Suprapubic skin (tissue), 4 donors: ENCODE results near the gene HAUS7. TPM values are rescaled to one million over a fixed set of nuclear protein-coding genes. Genes with fewer than 3 reads are reported as not detected.

Experiments
- DNase-seq, 2 donors: peaks; one replicate each; pipeline ENCODE4 v3.0.0-alpha.2; 2019; ENCODE audit warnings: low spot score in 2 of 2
- H3K27ac ChIP-seq: fragments of 200-600 bp; sonication (generic); one replicate; pipeline ENCODE4 v1.5.1; 2019
- H3K27me3 ChIP-seq: fragments of 200-600 bp; sonication (generic); one replicate; pipeline ENCODE4 v1.5.1; 2019
- H3K36me3 ChIP-seq: fragments of 200-600 bp; sonication (generic); one replicate; pipeline ENCODE4 v1.5.1; 2019
- H3K4me1 ChIP-seq: fragments of 200-600 bp; sonication (generic); one replicate; pipeline ENCODE4 v1.5.1; 2019
- H3K4me3 ChIP-seq: fragments of 200-600 bp; sonication (generic); one replicate; pipeline ENCODE4 v1.5.1; 2019; ENCODE audit warnings: mild to moderate bottlenecking
- H3K9me3 ChIP-seq: fragments of 200-600 bp; sonication (generic); one replicate; pipeline ENCODE4 v1.5.1; 2019
- CTCF ChIP-seq, 2 donors: fragments of 200-600 bp in 1 of 2; fragments of 450-650 bp in 1 of 2; sonication (generic) in 1 of 2; IDR thresholded peaks; one replicate each; pipeline ENCODE4 v1.5.1; 2016 to 2019; ENCODE audit warnings: antibody characterized with exemption in 2 of 2, mild to moderate bottlenecking in 1 of 2, moderate library complexity in 1 of 2
- EP300 ChIP-seq: sonication (generic); formaldehyde crosslinking; IDR thresholded peaks from one replicate; pipeline ENCODE4 v1.6.1; 2017; ENCODE audit warnings: antibody characterized with exemption
- POLR2A ChIP-seq, 2 donors: fragments of 450-650 bp; IDR thresholded peaks; one replicate each; pipeline ENCODE4 v1.6.1; 2017; ENCODE audit warnings: antibody characterized with exemption in 2 of 2, mild to moderate bottlenecking in 2 of 2, moderate library complexity in 2 of 2
- POLR2AphosphoS5 ChIP-seq, 3 donors: sonication (generic); formaldehyde crosslinking; IDR thresholded peaks; one replicate each; pipeline ENCODE4 v1.6.1; 2017; ENCODE audit warnings: antibody characterized with exemption in 3 of 3
- WGBS: methylation state at CpG from one replicate; pipeline ENCODE4 v1.1.5; 2018; 5-methylcytosine and 5-hydroxymethylcytosine counted together
- total RNA-seq, 4 donors: library from RNA; depleted of rRNA; stranded (reverse); fragments of >200 nt; gene quantifications; one replicate each; pipeline ENCODE4 v1.1.0, GENCODE V29; 2016

The HAUS7 gene
- 10 to 100 TPM; 16.4 to 43.4 (median 18.9) TPM for total RNA-seq

GRCh38 chrX:153470411-153471363, at the start of gene HAUS7:
HAUS7 (minus strand) TSS chrX:153470576; CDS start chrX:153470557, 19 bp downstream.
- peaks cover 26% of the 10 kb centered on the region for H3K4me1 ChIP-seq
- TF ChIP-seq POLR2A (IDR thresholded peaks at IDR 0.05): no peak
- TF ChIP-seq POLR2AphosphoS5 (IDR thresholded peaks at IDR 0.05): no peak
- no peak for TF ChIP-seq EP300
- peak; percentile 36 to 70 for TF ChIP-seq CTCF (IDR thresholded peaks at IDR 0.05)
- 37% methylated on average over 44 of the region's 70 CpGs for WGBS

GRCh38 chrX:153519569-153520286, 49.4 kb upstream of the HAUS7 start:
- Histone ChIP-seq H3K4me1 (peaks cover 11% of the 10 kb centered on the region), H3K4me3 (no peak overlapping the region), H3K27ac (no peak overlapping the region), H3K27me3 (peaks cover 44% of the 10 kb centered on the region), H3K9me3 (no peaks in the 10 kb centered on the region), H3K36me3 (no peaks in the 10 kb centered on the region)
- no peak for DNase-seq
- WGBS: 75% methylated on average over 10 of the region's 21 CpGs
- TF ChIP-seq POLR2AphosphoS5 (IDR thresholded peaks at IDR 0.05) (no peak), POLR2A (IDR thresholded peaks at IDR 0.05) (no peak), EP300 (no peak), CTCF (IDR thresholded peaks at IDR 0.05) (no peak)

More at GRCh38 chrX:153470411-153471363, at the start of gene HAUS7:
- no peaks in the 10 kb centered on the region for H3K27me3 ChIP-seq
- H3K4me3 ChIP-seq: peak within 1 kb of the TSS; percentile 56
- DNase-seq: peak; percentile 91 to 93
- H3K9me3 ChIP-seq: no peaks in the 10 kb centered on the region
- no peaks in the 10 kb centered on the region for H3K36me3 ChIP-seq
- peak within 1 kb of the TSS; percentile 62 for H3K27ac ChIP-seq

GRCh38 chrX:153517946-153518834, 47.8 kb upstream of the HAUS7 start:
- Histone ChIP-seq H3K4me3 (no peak overlapping the region), H3K27me3 (peaks cover 44% of the 10 kb centered on the region), H3K36me3 (no peaks in the 10 kb centered on the region), H3K4me1 (peaks cover 11% of the 10 kb centered on the region), H3K27ac (no peak overlapping the region), H3K9me3 (no peaks in the 10 kb centered on the region)
- TF ChIP-seq EP300: no peak
- TF ChIP-seq CTCF (IDR thresholded peaks at IDR 0.05): no peak
- TF ChIP-seq POLR2A (IDR thresholded peaks at IDR 0.05): no peak
- TF ChIP-seq POLR2AphosphoS5 (IDR thresholded peaks at IDR 0.05): no peak
- 43% methylated on average over 5 of the region's 70 CpGs for WGBS
- DNase-seq: no peak

GRCh38 chrX:153517423-153517822, 47.0 kb upstream of the HAUS7 start, which contains the start of gene ATP2B3:
ATP2B3 (plus strand) TSS chrX:153517642; CDS start chrX:153536248, 18,606 bp downstream.
- Histone ChIP-seq H3K4me3 (no peak within 1 kb of the TSS), H3K4me1 (peaks cover 11% of the 10 kb centered on the region), H3K27ac (no peak within 1 kb of the TSS), H3K36me3 (no peaks in the 10 kb centered on the region), H3K27me3 (peaks cover 42% of the 10 kb centered on the region), H3K9me3 (no peaks in the 10 kb centered on the region)
- DNase-seq: no peak
- no CpG with 5 or more reads among the region's 50 CpGs for WGBS
- TF ChIP-seq POLR2A (IDR thresholded peaks at IDR 0.05) (no peak), CTCF (IDR thresholded peaks at IDR 0.05) (no peak), EP300 (no peak), POLR2AphosphoS5 (IDR thresholded peaks at IDR 0.05) (no peak)
